Kidney (tissue), 14 donors: Measurements from ENCODE around the gene BANF2. TPM values are rescaled to one million over a fixed set of nuclear protein-coding genes. Genes with fewer than 3 reads are reported as not detected.

Experiments
- DNase-seq, 5 donors: peaks; one replicate each; pipeline ENCODE4 v3.0.0-alpha.2; 2013 to 2020
- FAIRE-seq: peaks from 2 replicates; lab custom pipeline; 2012; peaks lifted over from hg19 to GRCh38; lab: Jason Lieb, UNC
- H3K27ac ChIP-seq, 2 donors: one replicate each; pipeline ENCODE4 v1.7.0; 2013; ENCODE audit warnings: low read depth in 2 of 2, low read length in 2 of 2, inconsistent platforms in 1 of 2
- H3K27me3 ChIP-seq: one replicate; pipeline ENCODE4 v1.7.1; 2013; ENCODE audit warnings: low read length, inconsistent platforms; ENCODE audit not compliant: control insufficient read depth, insufficient read depth
- H3K36me3 ChIP-seq, 3 donors: one replicate each; pipeline versions ENCODE4 v1.7.0 to v1.7.1; 2013; ENCODE audit warnings: low read length in 3 of 3, control low read depth in 1 of 3, inconsistent platforms in 1 of 3; ENCODE audit not compliant: insufficient read depth in 3 of 3, control insufficient read depth in 2 of 3
- H3K4me1 ChIP-seq, 3 donors: one replicate each; pipeline versions ENCODE4 v1.7.0 to v1.7.1; 2013; ENCODE audit warnings: low read length in 3 of 3, inconsistent platforms in 1 of 3, low read depth in 1 of 3; ENCODE audit not compliant: control insufficient read depth in 2 of 3, insufficient read depth in 2 of 3
- H3K4me3 ChIP-seq, 3 donors: one replicate each; pipeline versions ENCODE4 v1.7.0 to v1.8.1; 2013; ENCODE audit warnings: low read length in 3 of 3, control low read depth in 1 of 3, inconsistent platforms in 1 of 3
- H3K9ac ChIP-seq, 3 donors: one replicate each; pipeline versions ENCODE4 v1.7.0 to v1.7.1; 2013; ENCODE audit warnings: low read length in 3 of 3, control low read depth in 1 of 3, inconsistent platforms in 1 of 3
- H3K9me3 ChIP-seq, 3 donors: one replicate each; pipeline versions ENCODE4 v1.7.0 to v1.7.1; 2013; ENCODE audit warnings: low read length in 3 of 3, control low read depth in 1 of 3, inconsistent platforms in 1 of 3; ENCODE audit not compliant: control insufficient read depth in 2 of 3, insufficient read depth in 1 of 3
- intact Hi-C: fragments of 100-400 bp; cut with DNase I; formaldehyde crosslinking; loops from one replicate; pipeline ENCODE4 v1.11.1; 2022
- polyA plus RNA-seq: library from polyadenylated mRNA; stranded (reverse); fragments of 350-450 nt; fragmentation: Illumina TruSeq; extraction: RNeasy Lipid Tissue Mini Kit (QIAGEN cat#74804); gene quantifications from one replicate; pipeline ENCODE4 v1.2.3, GENCODE V29; 2014; ENCODE audit warnings: low read depth, low replicate concordance; ENCODE audit not compliant: insufficient read depth
- total RNA-seq: library from RNA; stranded (reverse); fragmentation: NEBNext Ultra II Directional; extraction: Animal tissue kit (Norgen Biotek cat#: 25700); gene quantifications from one replicate; pipeline ENCODE4 v1.2.1, GENCODE V29; 2021
- TF ChIP-seq, protein P1 (sequence below): IDR thresholded peaks from 3 replicates; pipeline ENCODE4 v1.5.1; 2012; ENCODE audit warnings: mild to moderate bottlenecking, moderate library complexity, borderline replicate concordance; ENCODE audit not compliant: insufficient read depth; ENCODE audit errors: extremely low read depth
- donor health status: control.
- donor health status: control.
- donor health status: control.
- donor health status: control.
- donor health status: control.
- donor health status: DM: yes; HTN: yes; CAD: no.
- donor health status: Normal renal cell carcinoma (clear cell type).

BANF2 gene
- total and polyA plus RNA-seq, 2 donors from 2014 or later = not detected

DNA sequence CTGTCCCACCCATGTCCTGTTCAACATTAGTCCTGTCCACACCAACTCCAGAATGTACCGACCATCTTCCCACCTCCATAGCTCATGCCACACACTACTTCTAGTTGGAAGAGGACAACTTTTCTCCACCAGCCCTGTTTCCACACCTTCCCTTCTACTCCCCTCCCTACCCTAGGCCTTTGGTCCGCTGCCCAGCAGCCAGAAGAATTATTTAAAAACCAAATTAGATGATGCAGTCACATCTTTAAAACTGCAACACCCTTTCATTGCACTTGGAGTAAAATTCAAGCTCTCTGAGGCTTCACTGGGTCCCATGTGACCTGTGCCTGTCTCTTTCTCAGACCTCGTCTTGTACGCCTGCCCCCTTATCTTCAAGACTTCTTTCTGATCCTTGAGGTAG, 53.8 kb downstream of the BANF2 start:
- H3K4me1 ChIP-seq = no peaks in the 10 kb centered on the region
- no peak overlapping the region for H3K27ac ChIP-seq
- TF ChIP-seq, protein P1, sequence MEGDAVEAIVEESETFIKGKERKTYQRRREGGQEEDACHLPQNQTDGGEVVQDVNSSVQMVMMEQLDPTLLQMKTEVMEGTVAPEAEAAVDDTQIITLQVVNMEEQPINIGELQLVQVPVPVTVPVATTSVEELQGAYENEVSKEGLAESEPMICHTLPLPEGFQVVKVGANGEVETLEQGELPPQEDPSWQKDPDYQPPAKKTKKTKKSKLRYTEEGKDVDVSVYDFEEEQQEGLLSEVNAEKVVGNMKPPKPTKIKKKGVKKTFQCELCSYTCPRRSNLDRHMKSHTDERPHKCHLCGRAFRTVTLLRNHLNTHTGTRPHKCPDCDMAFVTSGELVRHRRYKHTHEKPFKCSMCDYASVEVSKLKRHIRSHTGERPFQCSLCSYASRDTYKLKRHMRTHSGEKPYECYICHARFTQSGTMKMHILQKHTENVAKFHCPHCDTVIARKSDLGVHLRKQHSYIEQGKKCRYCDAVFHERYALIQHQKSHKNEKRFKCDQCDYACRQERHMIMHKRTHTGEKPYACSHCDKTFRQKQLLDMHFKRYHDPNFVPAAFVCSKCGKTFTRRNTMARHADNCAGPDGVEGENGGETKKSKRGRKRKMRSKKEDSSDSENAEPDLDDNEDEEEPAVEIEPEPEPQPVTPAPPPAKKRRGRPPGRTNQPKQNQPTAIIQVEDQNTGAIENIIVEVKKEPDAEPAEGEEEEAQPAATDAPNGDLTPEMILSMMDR = no peak
- peaks cover 0 to 5% (median 2%) of the 10 kb centered on the region in 3 donors for H3K9me3 ChIP-seq
- intact Hi-C loops = no loop called here
- no peaks in the 10 kb centered on the region for H3K27me3 ChIP-seq
- DNase-seq (no peak), FAIRE-seq (no peak)
- no peaks in the 10 kb centered on the region for H3K36me3 ChIP-seq
- H3K9ac ChIP-seq = no peak overlapping the region
- no peak overlapping the region for H3K4me3 ChIP-seq

DNA sequence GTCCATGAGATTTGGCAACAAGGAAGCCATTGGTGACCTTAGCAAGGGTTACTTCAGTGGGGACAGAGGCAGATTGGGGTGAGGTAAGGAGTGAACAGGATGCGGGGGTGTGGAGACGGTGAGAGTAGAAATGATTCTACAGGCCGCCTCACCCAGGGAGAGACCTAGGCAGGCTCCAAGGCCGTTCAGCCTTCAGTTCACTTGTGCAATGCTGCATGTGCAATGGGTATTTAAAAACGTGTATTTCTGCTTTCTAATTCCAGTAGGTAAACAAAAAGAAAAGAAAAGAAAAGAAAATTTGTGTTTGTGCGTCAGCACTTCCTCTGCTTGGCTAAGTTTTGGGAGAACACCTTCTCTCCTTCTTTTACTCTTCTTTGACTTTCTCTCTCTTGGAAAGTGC, 56.8 kb downstream of the BANF2 start:
- Histone ChIP-seq H3K27ac (no peak overlapping the region), H3K9ac (no peak overlapping the region), H3K4me3 (no peak overlapping the region), H3K27me3 (no peaks in the 10 kb centered on the region), H3K9me3 (peaks cover 0 to 5% (median 5%) of the 10 kb centered on the region in 3 donors), H3K4me1 (no peaks in the 10 kb centered on the region), H3K36me3 (no peaks in the 10 kb centered on the region)
- TF ChIP-seq, protein P1 = no peak
- intact Hi-C loops = no loop called here
- DNase-seq (no peak), FAIRE-seq (no peak)

DNA sequence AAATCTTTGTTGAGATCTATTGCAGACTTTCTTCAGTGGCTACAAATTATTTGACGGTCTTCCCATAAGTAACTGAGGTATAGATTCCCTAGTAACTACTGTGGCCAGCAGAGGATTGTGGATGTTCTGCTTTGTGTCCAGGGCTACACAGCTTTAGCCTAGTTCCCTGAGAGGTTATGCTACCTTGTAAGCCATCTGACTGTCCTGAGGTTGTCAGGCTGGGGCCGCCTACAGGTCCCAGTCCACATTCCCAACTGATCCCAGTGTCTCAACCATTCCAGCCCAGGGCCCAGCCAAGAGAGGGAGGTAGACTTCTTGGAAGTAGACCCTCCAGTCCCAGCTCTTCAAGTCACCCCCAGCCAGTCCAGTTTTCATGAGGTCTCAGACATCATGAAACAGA, 57.7 kb downstream of the BANF2 start:
- FAIRE-seq (no peak), DNase-seq (no peak)
- peaks cover 0 to 5% (median 5%) of the 10 kb centered on the region in 3 donors for H3K9me3 ChIP-seq

More for the DNA sequence above, 57.7 kb downstream of the BANF2 start:
- H3K27me3 ChIP-seq = no peaks in the 10 kb centered on the region
- H3K36me3 ChIP-seq = no peaks in the 10 kb centered on the region
- TF ChIP-seq, protein P1 = no peak
- peaks cover 0 to 2% (median 0%) of the 10 kb centered on the region in 3 donors for H3K4me1 ChIP-seq
- no peak overlapping the region for H3K9ac ChIP-seq
- H3K27ac ChIP-seq = no peak overlapping the region
- intact Hi-C loops = no loop called here
- no peak overlapping the region for H3K4me3 ChIP-seq
